Right forelimb (tissue), 1 donor: Measurements from ENCODE around the gene CXCL12.
A peak's percentile ranks its signal among the peaks of the same experiment; 100 is the strongest.

Experiments used
- DNase-seq: peaks from one replicate; pipeline ENCODE4 v3.0.0-alpha.2; 2018

The CXCL12 gene

GRCh38 chr10:44333511-44333910 lies 51.4 kb downstream of the CXCL12 start:
- DNase-seq = peak; percentile 21

- DNase-seq = no peak
Measured at GRCh38 chr10:44332465-44332864, 52.4 kb downstream of the CXCL12 start.

GRCh38 chr10:44330431-44330830 lies 54.5 kb downstream of the CXCL12 start:
- no peak for DNase-seq

GRCh38 chr10:44327461-44327860 lies 57.4 kb downstream of the CXCL12 start:
- DNase-seq = no peak
